GM12801 (cell line): ENCODE results near the gene ZNF74.

Experiments used
- CTCF ChIP-seq: IDR thresholded peaks from one replicate; pipeline ENCODE4 v1.5.1; 2011; ENCODE audit warnings: control low read depth; ENCODE audit not compliant: insufficient read length; ENCODE audit errors: extremely low read depth

Gene ZNF74

GRCh38 chr22:20395181-20395906, 1.4 kb downstream of the ZNF74 start:
- TF ChIP-seq CTCF: no peak

- TF ChIP-seq CTCF: no peak
Observed at GRCh38 chr22:20395907-20396287, 1.9 kb downstream of the ZNF74 start.

- no peak for TF ChIP-seq CTCF
Observed at GRCh38 chr22:20396639-20397038, 2.7 kb downstream of the ZNF74 start.

GRCh38 chr22:20397498-20397897, 3.5 kb downstream of the ZNF74 start:
- no peak for TF ChIP-seq CTCF

GRCh38 chr22:20398420-20398819, 4.5 kb downstream of the ZNF74 start:
- TF ChIP-seq CTCF: no peak

GRCh38 chr22:20399866-20400605, 6.1 kb downstream of the ZNF74 start:
- TF ChIP-seq CTCF: no peak

- no peak for TF ChIP-seq CTCF
Observed at GRCh38 chr22:20400606-20401375, 6.8 kb downstream of the ZNF74 start.
